B cell (primary cell): ENCODE results near the gene CACNA1A.

Source experiments
- EZH2 ChIP-seq: IDR thresholded peaks from 2 replicates; pipeline ENCODE4 v1.6.1; 2012; ENCODE audit warnings: borderline replicate concordance, low read depth, mild to moderate bottlenecking, moderate library complexity, low read length; ENCODE audit not compliant: insufficient read depth, poor library complexity, severe bottlenecking
- TF ChIP-seq, protein P1 (sequence below): fragments of 200-600 bp; IDR thresholded peaks from one replicate; pipeline ENCODE4 v1.8.0; 2022; ENCODE audit warnings: antibody characterized with exemption, mild to moderate bottlenecking

DNA sequence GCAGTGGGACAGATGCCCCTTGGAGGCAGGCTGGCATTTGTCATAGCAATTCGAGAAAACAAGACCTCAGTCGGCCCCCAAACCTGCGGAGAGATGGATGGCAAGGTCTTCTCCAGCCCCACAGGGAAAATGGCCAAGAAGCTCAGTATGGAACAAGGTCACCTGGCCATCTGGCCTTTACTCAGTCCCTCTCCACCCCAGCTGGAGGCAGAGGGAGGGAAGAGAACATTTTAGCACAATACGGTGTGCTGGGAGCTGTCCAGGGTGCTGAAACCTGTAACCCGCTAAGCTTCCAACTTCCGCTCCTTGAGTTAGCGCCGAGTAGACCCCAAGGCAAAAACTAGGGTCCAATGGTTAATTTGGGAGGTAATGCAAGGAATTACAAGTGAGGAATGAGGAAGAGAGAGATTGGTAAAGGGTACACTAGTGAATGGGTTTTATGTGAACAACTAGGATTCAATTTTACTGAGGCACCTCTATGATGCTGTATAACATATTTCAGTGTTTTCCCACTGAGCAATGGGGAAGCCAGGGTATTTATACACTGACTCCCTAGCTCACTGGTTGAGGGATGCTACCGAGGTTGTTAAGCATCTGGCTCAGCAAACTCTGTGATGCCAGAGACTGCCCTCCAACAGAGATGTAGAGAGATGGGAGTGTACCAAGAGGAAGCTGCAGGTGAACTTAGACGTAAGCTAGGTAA lies 64.3 kb downstream of the CACNA1A start:
- TF ChIP-seq, protein P1, sequence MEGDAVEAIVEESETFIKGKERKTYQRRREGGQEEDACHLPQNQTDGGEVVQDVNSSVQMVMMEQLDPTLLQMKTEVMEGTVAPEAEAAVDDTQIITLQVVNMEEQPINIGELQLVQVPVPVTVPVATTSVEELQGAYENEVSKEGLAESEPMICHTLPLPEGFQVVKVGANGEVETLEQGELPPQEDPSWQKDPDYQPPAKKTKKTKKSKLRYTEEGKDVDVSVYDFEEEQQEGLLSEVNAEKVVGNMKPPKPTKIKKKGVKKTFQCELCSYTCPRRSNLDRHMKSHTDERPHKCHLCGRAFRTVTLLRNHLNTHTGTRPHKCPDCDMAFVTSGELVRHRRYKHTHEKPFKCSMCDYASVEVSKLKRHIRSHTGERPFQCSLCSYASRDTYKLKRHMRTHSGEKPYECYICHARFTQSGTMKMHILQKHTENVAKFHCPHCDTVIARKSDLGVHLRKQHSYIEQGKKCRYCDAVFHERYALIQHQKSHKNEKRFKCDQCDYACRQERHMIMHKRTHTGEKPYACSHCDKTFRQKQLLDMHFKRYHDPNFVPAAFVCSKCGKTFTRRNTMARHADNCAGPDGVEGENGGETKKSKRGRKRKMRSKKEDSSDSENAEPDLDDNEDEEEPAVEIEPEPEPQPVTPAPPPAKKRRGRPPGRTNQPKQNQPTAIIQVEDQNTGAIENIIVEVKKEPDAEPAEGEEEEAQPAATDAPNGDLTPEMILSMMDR: no peak
- TF ChIP-seq EZH2: no peak
